AG10803 (cell line): Measurements from ENCODE around the gene RALGAPA2.

Experiments
- DNase-seq: peaks from one replicate; pipeline ENCODE4 v3.0.0; 2010; ENCODE audit warnings: low read depth
- H3K4me3 ChIP-seq: 2 replicates; pipeline ENCODE4 v1.5.1; 2011; ENCODE audit warnings: mild to moderate bottlenecking, low read length, control low read depth
- TF ChIP-seq, protein P1 (sequence below): conservative IDR thresholded peaks from 2 replicates; pipeline ENCODE4 v1.5.1; 2011; ENCODE audit warnings: mild to moderate bottlenecking, low read length, control low read depth, inconsistent platforms

The RALGAPA2 gene

DNA sequence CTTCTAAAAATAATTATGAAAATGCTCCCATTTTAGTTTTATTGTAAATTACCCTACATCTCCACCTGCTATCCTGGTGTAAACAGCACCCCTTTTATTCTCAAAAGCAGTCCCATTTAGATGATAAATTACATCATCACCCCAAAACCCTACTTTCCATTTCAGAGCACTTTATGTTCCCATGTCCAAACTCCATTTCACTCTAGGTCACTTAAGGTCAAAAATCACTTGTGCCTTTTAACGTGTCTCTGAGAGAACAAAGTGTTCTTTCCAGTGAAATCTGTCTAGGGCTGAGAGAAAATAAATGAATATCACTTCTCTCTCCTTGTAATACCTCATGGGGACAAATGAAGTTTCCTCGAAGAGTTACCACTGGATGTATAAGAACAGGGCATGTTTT is 187.2 kb downstream of the RALGAPA2 start:
- H3K4me3 ChIP-seq: no peak overlapping the region
- TF ChIP-seq, protein P1, sequence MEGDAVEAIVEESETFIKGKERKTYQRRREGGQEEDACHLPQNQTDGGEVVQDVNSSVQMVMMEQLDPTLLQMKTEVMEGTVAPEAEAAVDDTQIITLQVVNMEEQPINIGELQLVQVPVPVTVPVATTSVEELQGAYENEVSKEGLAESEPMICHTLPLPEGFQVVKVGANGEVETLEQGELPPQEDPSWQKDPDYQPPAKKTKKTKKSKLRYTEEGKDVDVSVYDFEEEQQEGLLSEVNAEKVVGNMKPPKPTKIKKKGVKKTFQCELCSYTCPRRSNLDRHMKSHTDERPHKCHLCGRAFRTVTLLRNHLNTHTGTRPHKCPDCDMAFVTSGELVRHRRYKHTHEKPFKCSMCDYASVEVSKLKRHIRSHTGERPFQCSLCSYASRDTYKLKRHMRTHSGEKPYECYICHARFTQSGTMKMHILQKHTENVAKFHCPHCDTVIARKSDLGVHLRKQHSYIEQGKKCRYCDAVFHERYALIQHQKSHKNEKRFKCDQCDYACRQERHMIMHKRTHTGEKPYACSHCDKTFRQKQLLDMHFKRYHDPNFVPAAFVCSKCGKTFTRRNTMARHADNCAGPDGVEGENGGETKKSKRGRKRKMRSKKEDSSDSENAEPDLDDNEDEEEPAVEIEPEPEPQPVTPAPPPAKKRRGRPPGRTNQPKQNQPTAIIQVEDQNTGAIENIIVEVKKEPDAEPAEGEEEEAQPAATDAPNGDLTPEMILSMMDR: no peak
- no peak for DNase-seq

DNA sequence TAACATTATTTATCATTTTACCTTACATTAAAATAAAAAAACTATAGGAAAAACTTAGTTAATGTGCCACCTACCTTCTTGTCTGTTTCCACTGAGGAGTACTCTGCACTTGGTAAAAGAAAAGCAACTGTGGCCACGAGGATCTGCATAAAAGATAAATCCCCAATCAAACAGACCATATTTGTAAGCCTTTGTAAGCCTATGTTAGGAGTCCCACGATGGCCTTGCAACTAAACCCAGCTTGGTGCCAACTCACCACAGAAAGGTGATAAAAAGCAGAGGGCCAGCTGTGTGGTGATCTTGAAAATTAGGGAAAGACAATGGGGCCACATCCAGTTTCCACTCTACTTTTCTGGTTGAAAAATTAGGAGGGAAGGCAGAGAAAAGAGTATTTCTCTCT is 187.7 kb downstream of the RALGAPA2 start:
- TF ChIP-seq, protein P1: no peak
- no peak for DNase-seq
- H3K4me3 ChIP-seq: no peak overlapping the region

DNA sequence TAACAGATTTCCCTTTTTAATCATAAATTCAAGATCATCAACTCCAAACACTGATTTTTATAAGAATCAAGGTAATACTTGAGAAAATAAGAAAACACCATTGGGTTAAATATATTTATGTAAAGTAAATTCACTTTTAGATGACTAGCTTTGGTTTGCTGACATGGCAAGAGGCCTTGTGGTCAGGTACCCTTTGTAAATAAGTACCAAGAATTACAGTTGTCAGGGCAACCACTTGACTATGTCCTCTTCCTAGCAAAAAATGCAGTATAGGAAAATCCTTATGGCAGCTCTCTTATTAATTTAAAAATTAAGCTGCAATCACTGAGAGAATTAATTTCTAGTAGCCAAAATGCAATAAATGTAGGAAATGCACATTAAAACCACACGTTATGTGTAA is 190.7 kb downstream of the RALGAPA2 start:
- TF ChIP-seq, protein P1: no peak
- no peak for DNase-seq
- H3K4me3 ChIP-seq: no peak overlapping the region

DNA sequence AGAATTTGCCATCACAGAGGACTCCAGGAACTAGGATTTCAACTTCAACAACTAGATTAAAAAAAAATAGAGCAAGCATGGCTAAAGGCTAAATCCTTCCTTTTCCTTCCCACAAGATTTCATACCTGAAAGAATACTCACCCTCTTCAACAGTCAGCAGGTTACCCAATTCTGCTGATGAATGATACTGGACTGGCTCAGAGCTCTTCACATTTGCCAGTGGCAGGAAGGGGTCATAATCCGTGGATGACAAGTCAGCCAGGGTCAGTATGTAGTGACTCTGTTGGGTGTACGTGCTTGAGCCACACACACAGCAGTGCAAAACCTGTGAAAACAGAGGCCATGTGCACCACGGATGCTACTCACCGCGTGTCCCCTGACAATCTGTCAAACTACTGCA is 191.7 kb downstream of the RALGAPA2 start:
- peak; percentile 63 for DNase-seq
- H3K4me3 ChIP-seq: no peak overlapping the region
- TF ChIP-seq, protein P1: no peak

DNA sequence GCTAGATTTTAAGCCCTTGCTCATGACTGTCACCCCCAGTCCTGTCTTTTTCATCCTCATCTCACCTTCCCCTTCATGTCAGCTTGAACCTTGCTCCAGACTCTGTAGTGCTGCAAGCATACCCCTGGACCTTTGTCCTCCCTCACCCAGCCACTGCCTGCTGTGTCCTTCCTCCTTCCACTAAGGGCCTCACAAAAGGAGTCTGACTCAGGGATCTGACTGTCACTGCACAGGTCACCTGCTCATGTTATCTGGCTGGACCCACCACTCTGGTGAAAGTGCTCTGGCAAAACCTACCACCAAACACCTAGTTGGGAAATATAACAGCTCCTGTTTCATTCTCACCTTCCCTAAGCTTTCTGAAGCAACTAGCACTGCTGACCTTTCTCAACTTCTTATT is 193.2 kb downstream of the RALGAPA2 start:
- DNase-seq: no peak
- H3K4me3 ChIP-seq: no peak overlapping the region
- TF ChIP-seq, protein P1: no peak

DNA sequence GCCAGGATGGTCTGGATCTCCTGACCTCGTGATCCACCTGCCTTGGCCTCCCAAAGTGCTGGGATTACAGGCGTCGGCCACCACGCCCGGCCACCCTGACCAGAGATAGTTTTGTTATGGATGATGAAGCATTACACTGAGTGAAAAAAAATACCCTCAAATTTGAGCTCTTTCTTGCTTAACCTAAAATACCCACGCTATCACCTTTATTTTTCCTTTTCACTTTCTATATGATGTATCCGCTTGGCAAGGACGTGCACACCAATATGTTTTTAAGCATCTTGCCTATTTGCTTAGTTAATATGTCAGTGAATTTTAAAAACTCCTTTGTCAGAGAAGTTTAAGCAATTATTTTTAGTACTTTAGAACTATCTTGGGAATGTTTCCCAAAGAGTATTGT is 194.2 kb downstream of the RALGAPA2 start:
- no peak overlapping the region for H3K4me3 ChIP-seq
- no peak for DNase-seq
- TF ChIP-seq, protein P1: no peak

DNA sequence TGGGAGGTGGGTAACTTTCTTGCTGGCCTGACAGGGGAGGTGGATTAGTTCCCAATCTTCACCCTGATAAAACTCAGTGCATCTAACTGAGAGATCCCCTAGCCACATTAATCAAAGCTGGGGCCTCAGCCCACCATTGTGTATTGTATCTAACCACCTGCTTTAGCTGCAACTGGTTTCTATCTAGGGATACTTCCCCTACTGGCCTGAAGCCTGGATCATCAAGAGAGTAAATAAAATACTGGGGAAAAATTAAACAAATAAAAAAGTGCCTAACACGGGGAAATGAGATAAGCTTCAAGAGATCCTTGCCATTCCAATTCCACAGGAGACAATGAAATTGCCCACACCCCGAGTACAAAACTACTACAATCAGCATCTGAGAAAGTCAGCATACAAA is 195.1 kb downstream of the RALGAPA2 start:
- no peak overlapping the region for H3K4me3 ChIP-seq
- no peak for DNase-seq

More for the DNA sequence above, 195.1 kb downstream of the RALGAPA2 start:
- TF ChIP-seq, protein P1: no peak
